Measurements from ENCODE around the gene DYRK3. TPM values are rescaled to one million over a fixed set of nuclear protein-coding genes. Genes with fewer than 3 reads are reported as not detected.

DYRK3 gene
- total and polyA plus RNA-seq, 9 of the 15 experiments (the other 6 are each of a cell fraction or from before 2014, with no cell fraction given), result 4.5 to 33.7 (median 25.7) TPM

- TF ChIP-seq HSF4 (CRISPR knock-in tag; IDR thresholded peaks at IDR 0.05; ENCODE audit: borderline replicate concordance) (no peak), ZNF280B (CRISPR knock-in tag; IDR thresholded peaks at IDR 0.05) (no peak), PRMT5 (CRISPR knock-in tag; IDR thresholded peaks at IDR 0.05) (0 out of 2 replicates have a peak, but pooled peaks have one; percentile 37), ZNF57 (CRISPR knock-in tag; IDR thresholded peaks at IDR 0.05) (no peak; the same call in 1 of the 2 replicates), ZZZ3 (IDR thresholded peaks at IDR 0.05) (peak; percentile 89), COPS2 (conservative IDR thresholded peaks at IDR 0.05) (no peak), ZBTB40 (IDR thresholded peaks at IDR 0.05) (peak; percentile 92), ZBTB40 (CRISPR knock-in tag; IDR thresholded peaks at IDR 0.05) (no peak), ZNF354B (CRISPR knock-in tag; IDR thresholded peaks at IDR 0.05) (no peak), ZNF23 (CRISPR knock-in tag; IDR thresholded peaks at IDR 0.05) (no peak), SAFB (IDR thresholded peaks at IDR 0.05; ENCODE audit: borderline replicate concordance, low read depth, low read length) (0 out of 2 replicates have a peak, but pooled peaks have one; percentile 41), TCF3 (CRISPR knock-in tag; IDR thresholded peaks at IDR 0.05) (peak; percentile 46), ZNF586 (CRISPR knock-in tag; conservative IDR thresholded peaks at IDR 0.05) (no peak; the same call in 1 of the 2 replicates), EWSR1 (IDR thresholded peaks at IDR 0.05; ENCODE audit: borderline replicate concordance, low read depth, partially characterized antibody) (no peak), DDX20 (tag; IDR thresholded peaks at IDR 0.05; ENCODE audit: low read depth) (no peak), KDM2B (CRISPR knock-in tag; IDR thresholded peaks at IDR 0.05) (no peak), FIP1L1 (IDR thresholded peaks at IDR 0.05; ENCODE audit: low read depth, low read length, poor library complexity, severe bottlenecking) (peak; percentile 99), NFIX (CRISPR knock-in tag; IDR thresholded peaks at IDR 0.05; ENCODE audit: low read depth) (0 out of 2 replicates have a peak, but pooled peaks have one; percentile 10), RUNX1 (IDR thresholded peaks at IDR 0.05; ENCODE audit: low read depth) (peak; percentile 20; the same call in 1 of the 2 replicates)
Observed at GRCh38 chr1:206612129-206612876, 23.0 kb upstream of the DYRK3 start, which contains the start of gene EIF2D (continued).
